ENCODE data around the gene PIAS1.
"Not testable (repeated sequence)": the region's sequence is repeated elsewhere in the genome, so short reads cannot be mapped to it uniquely, and the experiment has no call there.

The PIAS1 gene

DNA sequence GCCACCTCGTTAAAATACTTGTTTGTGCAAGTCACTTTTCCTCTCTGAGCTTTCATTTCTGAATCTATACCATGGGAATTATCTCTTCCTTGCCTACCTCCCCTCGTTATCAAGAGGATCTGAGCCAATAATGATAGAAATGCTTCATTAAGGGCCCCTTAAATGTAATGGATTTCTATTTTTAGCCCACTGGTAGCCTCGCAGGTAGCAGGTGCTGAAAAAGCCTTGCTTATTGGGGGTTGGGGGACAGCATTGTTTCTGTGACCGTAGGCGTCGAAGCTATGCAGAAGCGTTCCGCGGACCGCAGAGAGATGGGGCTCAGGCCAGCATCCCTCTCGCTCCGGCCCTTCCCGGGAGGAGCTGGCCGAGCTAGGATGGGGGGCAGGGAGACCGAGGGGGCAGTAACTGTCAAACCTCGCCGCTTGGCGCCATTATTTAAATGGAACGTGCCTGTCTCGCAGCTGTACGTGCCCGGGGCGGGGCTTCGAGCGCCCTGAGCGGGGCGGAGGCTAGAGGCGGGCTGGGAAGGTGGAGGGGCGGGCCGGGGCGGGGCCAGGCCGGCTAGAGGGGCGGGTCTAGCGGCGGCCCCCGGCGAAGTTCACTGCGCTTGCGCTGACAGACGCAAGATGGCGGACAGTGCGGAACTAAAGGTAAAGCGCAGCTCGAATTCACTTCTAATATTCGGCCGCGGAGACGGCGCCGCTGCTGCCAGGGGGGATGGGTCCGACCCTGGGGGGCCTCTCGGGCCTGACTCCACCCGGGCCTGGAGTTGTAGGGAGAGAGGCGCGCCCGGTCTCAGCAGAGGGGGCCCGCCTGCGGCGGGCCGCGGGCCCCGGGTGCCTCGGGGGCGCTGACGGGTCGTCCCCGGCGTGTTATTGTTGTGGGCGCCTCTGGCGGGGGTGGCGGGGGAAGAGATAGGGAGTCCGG, at the start of gene PIAS1:
Gene PIAS1, plus strand, starts transcription at position 615 of the 927 bp plus-strand sequence. Its CDS starts 12 bp downstream, at position 627.
- no peaks in the 10 kb centered on the region for H3K4me1 ChIP-seq (ENCODE audit: control insufficient read depth, insufficient read depth, low read length)

DNA sequence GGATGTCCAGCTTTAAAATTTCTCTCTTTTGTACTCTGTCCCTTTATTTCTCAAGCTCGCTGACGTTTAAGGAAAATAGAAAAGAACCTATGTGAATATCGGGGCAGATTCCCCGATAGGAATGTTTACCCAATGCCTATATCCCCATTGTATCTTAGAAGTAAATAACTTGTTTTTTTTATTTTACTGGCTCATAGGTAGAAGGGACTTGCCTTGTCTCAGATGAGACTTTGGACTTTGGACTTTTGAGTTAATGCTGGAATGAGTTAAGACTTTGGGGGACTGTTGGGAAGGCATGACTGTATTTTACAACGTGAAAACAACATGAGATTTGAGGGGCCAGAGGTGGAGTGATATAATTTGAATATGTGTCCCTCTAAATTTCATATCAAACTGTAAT, 46.5 kb upstream of the PIAS1 start:
- H3K4me3 ChIP-seq (ENCODE audit: low read length); H3K27ac ChIP-seq (ENCODE audit: low read length); H3K27me3 ChIP-seq (ENCODE audit: control insufficient read depth, insufficient read depth, low read length); H3K4me1 ChIP-seq (ENCODE audit: control insufficient read depth, insufficient read depth, low read length); H3K36me3 ChIP-seq (ENCODE audit: control insufficient read depth, insufficient read depth, low read length); H3K9me3 ChIP-seq (ENCODE audit: control insufficient read depth, insufficient read depth, low read length); DNase-seq (ENCODE audit: low read depth, low spot score): not testable (repeated sequence)
- no CpG with 5 or more reads among the region's 5 CpGs for WGBS (ENCODE audit: insufficient coverage, insufficient read length)

More for the DNA sequence above, at the start of gene PIAS1:
- no peaks in the 10 kb centered on the region for H3K27me3 ChIP-seq (ENCODE audit: control insufficient read depth, insufficient read depth, low read length)
- no peaks in the 10 kb centered on the region for H3K9me3 ChIP-seq (ENCODE audit: control insufficient read depth, insufficient read depth, low read length)
- no CpG with 5 or more reads among the region's 72 CpGs for WGBS (ENCODE audit: insufficient coverage, insufficient read length)
- DNase-seq (ENCODE audit: low read depth, low spot score): peak; percentile 80
- H3K4me3 ChIP-seq (ENCODE audit: low read length): peak within 1 kb of the TSS; percentile 94
- no peaks in the 10 kb centered on the region for H3K36me3 ChIP-seq (ENCODE audit: control insufficient read depth, insufficient read depth, low read length)
- no peak within 1 kb of the TSS for H3K27ac ChIP-seq (ENCODE audit: low read length)

DNA sequence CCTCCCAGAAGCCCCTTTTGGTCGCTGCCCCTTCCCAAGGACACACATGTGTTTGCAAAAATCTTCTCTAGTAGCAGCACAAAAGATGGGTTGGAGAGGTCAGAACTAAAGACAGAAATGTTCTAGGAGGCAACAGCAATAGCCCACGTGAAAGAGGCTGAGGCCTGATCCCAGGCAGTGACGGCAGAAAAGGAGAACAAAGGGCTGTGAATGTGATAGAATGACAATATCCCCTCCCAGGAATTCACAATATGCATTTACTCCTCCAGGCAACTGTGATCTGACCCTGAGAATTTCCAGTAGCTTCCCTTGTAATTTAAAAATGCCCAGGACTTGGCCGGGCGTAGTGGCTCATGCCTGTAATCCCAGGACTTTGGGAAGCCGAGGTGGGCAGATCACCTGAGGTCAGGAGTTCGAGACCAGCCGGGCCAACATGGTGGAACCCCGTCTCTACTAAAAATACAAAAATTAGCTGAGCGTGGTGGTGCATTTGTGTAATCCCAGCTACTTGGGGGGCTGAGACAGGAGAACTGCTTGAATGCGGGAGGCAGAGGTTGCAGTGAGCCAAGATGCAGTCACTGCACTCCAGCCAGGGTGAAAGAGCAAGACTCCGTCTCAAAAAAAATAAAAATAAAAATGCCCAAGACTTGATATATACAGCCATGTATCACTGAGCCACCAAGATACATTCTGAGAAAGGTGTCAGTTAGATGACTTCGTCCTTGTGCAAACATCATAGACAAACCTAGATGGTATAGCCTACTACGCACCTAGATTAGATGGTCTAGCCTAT, 43.6 kb upstream of the PIAS1 start:
- H3K9me3 ChIP-seq (ENCODE audit: control insufficient read depth, insufficient read depth, low read length): peaks cover 1% of the 10 kb centered on the region; the same call in 1 of the 2 replicates
- no peak overlapping the region for H3K4me3 ChIP-seq (ENCODE audit: low read length)
- H3K27me3 ChIP-seq (ENCODE audit: control insufficient read depth, insufficient read depth, low read length): no peaks in the 10 kb centered on the region
- H3K36me3 ChIP-seq (ENCODE audit: control insufficient read depth, insufficient read depth, low read length): no peaks in the 10 kb centered on the region
- DNase-seq (ENCODE audit: low read depth, low spot score): peak; percentile 4
- H3K27ac ChIP-seq (ENCODE audit: low read length): no peak overlapping the region
- H3K4me1 ChIP-seq (ENCODE audit: control insufficient read depth, insufficient read depth, low read length): no peaks in the 10 kb centered on the region
- no CpG with 5 or more reads among the region's 14 CpGs for WGBS (ENCODE audit: insufficient coverage, insufficient read length)

DNA sequence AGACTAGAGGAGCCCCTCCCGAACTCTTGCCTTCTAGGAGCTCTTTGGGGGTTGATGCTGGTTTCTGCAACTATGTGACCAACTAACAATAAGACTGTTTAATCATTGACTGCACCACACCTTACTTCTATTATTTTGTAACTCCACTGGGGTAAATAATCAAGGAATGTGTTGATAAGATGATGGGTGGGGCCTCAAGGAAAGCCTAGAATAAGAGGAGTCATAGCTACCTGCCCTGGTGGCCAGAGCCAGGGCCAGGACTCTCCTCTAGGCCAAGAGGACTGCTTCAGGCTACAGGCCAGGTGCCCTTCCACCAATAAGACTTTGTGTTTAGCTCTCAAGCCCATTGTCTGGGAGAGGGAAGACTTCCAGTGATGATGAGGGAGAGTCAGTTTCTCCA, 41.2 kb upstream of the PIAS1 start:
- no peak for DNase-seq (ENCODE audit: low read depth, low spot score)
- Histone ChIP-seq H3K36me3 (ENCODE audit: control insufficient read depth, insufficient read depth, low read length) (no peaks in the 10 kb centered on the region), H3K27ac (ENCODE audit: low read length) (no peak overlapping the region), H3K4me1 (ENCODE audit: control insufficient read depth, insufficient read depth, low read length) (no peaks in the 10 kb centered on the region), H3K9me3 (ENCODE audit: control insufficient read depth, insufficient read depth, low read length) (no peaks in the 10 kb centered on the region), H3K27me3 (ENCODE audit: control insufficient read depth, insufficient read depth, low read length) (no peaks in the 10 kb centered on the region), H3K4me3 (ENCODE audit: low read length) (no peak overlapping the region)
- no CpG with 5 or more reads among the region's 1 CpG for WGBS (ENCODE audit: insufficient coverage, insufficient read length)

DNA sequence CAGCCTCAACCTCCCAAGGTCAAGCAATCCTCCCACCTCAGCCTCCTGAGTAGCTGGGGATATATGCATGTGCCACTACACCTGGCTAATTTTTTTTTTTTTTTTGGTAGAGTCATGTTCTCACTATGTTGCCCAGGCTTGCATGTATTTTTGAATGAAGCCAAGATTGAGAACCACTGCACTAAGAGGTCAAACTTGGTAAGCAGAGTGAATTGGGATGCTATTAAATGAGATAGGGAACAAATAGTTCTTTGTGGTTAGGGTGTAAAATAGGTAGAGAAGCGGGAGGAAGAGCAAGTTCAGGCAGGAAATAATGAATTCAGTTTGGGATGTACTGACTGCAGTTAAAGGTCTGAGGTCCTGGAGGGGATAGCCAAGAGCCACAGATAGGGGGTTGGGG, 39.9 kb upstream of the PIAS1 start:
- Histone ChIP-seq H3K4me3 (ENCODE audit: low read length) (no peak overlapping the region), H3K27ac (ENCODE audit: low read length) (no peak overlapping the region), H3K4me1 (ENCODE audit: control insufficient read depth, insufficient read depth, low read length) (no peaks in the 10 kb centered on the region), H3K27me3 (ENCODE audit: control insufficient read depth, insufficient read depth, low read length) (no peaks in the 10 kb centered on the region), H3K36me3 (ENCODE audit: control insufficient read depth, insufficient read depth, low read length) (no peaks in the 10 kb centered on the region), H3K9me3 (ENCODE audit: control insufficient read depth, insufficient read depth, low read length) (no peaks in the 10 kb centered on the region)
- DNase-seq (ENCODE audit: low read depth, low spot score): no peak
- WGBS (ENCODE audit: insufficient coverage, insufficient read length): 100% methylated on average over 1 of the region's 1 CpG

DNA sequence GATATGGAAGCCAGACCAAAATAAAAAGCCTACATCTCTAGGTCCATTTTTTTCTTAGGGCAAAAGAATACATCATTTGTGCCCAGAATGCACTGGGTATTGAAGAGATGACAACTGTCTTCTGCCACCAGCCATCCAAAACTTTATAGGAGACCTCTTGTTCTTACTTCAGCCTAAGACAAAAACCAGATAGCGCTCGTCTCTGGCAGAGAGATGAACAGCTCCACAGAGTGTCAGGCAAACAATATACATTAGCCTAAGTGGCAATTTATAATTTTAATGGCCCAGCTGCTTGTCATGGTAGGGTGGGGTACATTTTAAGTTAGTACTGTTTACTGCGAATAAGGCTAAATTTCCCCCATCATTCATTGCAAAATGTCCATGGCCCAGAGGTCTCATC, 38.9 kb upstream of the PIAS1 start:
- Histone ChIP-seq H3K4me1 (ENCODE audit: control insufficient read depth, insufficient read depth, low read length) (no peaks in the 10 kb centered on the region), H3K27me3 (ENCODE audit: control insufficient read depth, insufficient read depth, low read length) (no peaks in the 10 kb centered on the region), H3K27ac (ENCODE audit: low read length) (no peak overlapping the region), H3K9me3 (ENCODE audit: control insufficient read depth, insufficient read depth, low read length) (no peaks in the 10 kb centered on the region), H3K4me3 (ENCODE audit: low read length) (no peak overlapping the region), H3K36me3 (ENCODE audit: control insufficient read depth, insufficient read depth, low read length) (no peaks in the 10 kb centered on the region)
- DNase-seq (ENCODE audit: low read depth, low spot score): no peak
- WGBS (ENCODE audit: insufficient coverage, insufficient read length): no CpG with 5 or more reads among the region's 3 CpGs

DNA sequence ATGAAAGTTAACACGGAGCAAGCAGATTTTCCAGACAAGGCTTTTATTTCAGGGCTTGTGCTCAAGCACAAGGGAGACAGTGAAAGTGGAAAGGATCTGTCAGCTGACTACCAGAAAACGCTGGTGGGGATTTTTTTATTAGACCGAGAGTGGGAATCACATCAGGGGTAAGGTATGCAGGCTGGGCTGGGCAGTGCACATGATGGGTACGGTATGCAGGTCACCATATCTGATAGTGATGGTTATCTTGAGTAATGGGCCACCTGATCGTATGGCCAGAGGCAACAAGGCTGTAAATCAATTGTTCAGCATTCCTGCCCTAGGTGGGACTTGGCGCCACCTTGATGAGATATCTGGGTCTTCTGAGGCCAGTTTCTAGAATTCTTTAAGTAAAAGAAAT, 36.9 kb upstream of the PIAS1 start:
- H3K27me3 ChIP-seq (ENCODE audit: control insufficient read depth, insufficient read depth, low read length): no peaks in the 10 kb centered on the region
- DNase-seq (ENCODE audit: low read depth, low spot score): no peak
- no peak overlapping the region for H3K4me3 ChIP-seq (ENCODE audit: low read length)
- no CpG with 5 or more reads among the region's 6 CpGs for WGBS (ENCODE audit: insufficient coverage, insufficient read length)
- no peaks in the 10 kb centered on the region for H3K9me3 ChIP-seq (ENCODE audit: control insufficient read depth, insufficient read depth, low read length)
- no peaks in the 10 kb centered on the region for H3K4me1 ChIP-seq (ENCODE audit: control insufficient read depth, insufficient read depth, low read length)
- H3K27ac ChIP-seq (ENCODE audit: low read length): no peak overlapping the region
- H3K36me3 ChIP-seq (ENCODE audit: control insufficient read depth, insufficient read depth, low read length): no peaks in the 10 kb centered on the region

DNA sequence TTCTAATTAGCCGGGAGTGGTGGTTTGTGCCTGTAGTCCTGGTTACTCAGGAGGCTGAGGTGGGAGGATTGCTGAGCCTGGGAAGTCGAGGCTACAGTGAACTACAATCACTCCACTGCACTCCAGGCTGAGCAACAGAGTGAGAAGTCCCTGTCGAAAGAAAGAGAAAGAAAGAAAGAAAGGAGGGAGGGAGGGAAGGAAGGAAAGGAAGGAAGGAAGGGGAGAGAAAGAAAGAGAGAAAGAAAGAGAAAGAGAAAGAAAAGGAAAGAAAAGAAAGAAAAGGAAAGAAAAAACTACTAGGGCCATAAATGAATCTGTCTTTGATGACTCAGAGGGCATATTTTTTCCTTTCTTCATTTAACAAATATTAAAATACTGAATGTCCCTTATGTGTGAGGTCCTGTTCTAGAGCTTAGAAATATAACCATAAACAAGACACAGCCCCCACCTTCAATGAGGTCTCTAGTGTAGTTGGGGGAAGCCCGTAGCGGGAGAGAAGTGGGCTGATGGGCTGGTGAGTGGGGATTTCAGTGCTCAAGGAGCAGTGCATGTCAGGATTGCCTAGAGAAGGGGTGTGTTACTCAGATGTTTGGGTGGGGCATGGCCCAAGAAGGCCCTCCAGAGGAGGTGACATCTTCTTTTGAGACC, 35.2 kb upstream of the PIAS1 start:
- no peaks in the 10 kb centered on the region for H3K9me3 ChIP-seq (ENCODE audit: control insufficient read depth, insufficient read depth, low read length)
- no peak overlapping the region for H3K27ac ChIP-seq (ENCODE audit: low read length)
- no peaks in the 10 kb centered on the region for H3K4me1 ChIP-seq (ENCODE audit: control insufficient read depth, insufficient read depth, low read length)
- no CpG with 5 or more reads among the region's 5 CpGs for WGBS (ENCODE audit: insufficient coverage, insufficient read length)
- no peaks in the 10 kb centered on the region for H3K36me3 ChIP-seq (ENCODE audit: control insufficient read depth, insufficient read depth, low read length)
- no peaks in the 10 kb centered on the region for H3K27me3 ChIP-seq (ENCODE audit: control insufficient read depth, insufficient read depth, low read length)
- no peak overlapping the region for H3K4me3 ChIP-seq (ENCODE audit: low read length)
- no peak for DNase-seq (ENCODE audit: low read depth, low spot score)

DNA sequence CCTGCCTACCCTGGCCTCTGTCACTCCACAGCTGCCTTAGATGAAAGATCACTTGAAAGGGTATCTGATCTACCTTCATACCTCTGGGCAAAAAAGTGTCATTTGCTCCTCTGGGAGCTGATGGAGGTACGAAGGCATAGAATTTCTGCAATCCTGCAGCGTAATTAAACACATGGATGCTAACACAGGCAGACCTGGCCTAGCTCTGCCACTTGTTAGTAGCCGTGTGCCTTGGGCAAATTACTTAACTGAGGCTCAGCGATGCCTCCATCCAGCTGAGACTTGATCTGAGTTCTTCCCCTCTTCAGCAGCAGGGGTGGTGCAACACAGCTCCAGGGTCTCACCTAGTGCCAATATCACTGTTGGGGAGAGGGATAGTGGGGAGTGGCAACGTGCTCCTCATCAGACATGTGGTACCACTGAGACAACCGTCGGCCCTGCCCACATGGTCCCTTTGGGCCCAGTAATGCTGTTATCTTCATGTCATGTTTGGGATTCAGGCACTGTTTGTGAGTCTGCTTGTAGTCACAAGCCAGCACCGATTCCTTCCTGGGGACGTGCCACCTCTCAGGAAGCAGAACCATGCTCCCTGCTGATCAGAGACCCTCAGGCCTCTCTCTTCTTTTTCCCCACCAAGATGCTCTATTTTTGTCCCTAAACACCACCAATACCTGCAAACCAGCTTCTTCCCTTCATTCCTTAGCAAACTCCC, 34.1 kb upstream of the PIAS1 start:
- no peak overlapping the region for H3K4me3 ChIP-seq (ENCODE audit: low read length)
- no peaks in the 10 kb centered on the region for H3K4me1 ChIP-seq (ENCODE audit: control insufficient read depth, insufficient read depth, low read length)
- H3K27me3 ChIP-seq (ENCODE audit: control insufficient read depth, insufficient read depth, low read length): no peaks in the 10 kb centered on the region
- WGBS (ENCODE audit: insufficient coverage, insufficient read length): no CpG with 5 or more reads among the region's 9 CpGs
- no peaks in the 10 kb centered on the region for H3K9me3 ChIP-seq (ENCODE audit: control insufficient read depth, insufficient read depth, low read length)
- DNase-seq (ENCODE audit: low read depth, low spot score): no peak
- H3K27ac ChIP-seq (ENCODE audit: low read length): no peak overlapping the region
- H3K36me3 ChIP-seq (ENCODE audit: control insufficient read depth, insufficient read depth, low read length): no peaks in the 10 kb centered on the region

DNA sequence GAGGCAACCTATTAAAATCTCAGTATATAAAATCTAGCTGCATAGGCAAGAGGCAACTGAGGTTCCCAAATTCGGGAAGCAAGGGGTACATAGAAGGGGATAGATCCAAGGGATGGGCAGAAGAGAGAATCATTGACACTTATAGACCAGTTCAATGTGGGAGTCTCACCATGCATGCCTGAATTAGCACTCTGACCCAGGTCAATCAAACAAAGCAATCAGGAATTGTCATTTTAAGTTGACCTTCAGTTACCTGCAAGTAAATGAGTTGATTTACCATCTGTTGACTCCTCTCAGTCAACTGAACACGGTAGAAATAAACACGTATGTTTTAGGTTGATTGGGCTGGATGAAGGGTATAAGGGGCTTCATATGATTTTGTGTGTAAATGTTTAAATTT, 33.4 kb upstream of the PIAS1 start:
- Histone ChIP-seq H3K4me1 (ENCODE audit: control insufficient read depth, insufficient read depth, low read length) (no peaks in the 10 kb centered on the region), H3K4me3 (ENCODE audit: low read length) (no peak overlapping the region), H3K9me3 (ENCODE audit: control insufficient read depth, insufficient read depth, low read length) (no peaks in the 10 kb centered on the region), H3K27me3 (ENCODE audit: control insufficient read depth, insufficient read depth, low read length) (no peaks in the 10 kb centered on the region), H3K36me3 (ENCODE audit: control insufficient read depth, insufficient read depth, low read length) (no peaks in the 10 kb centered on the region), H3K27ac (ENCODE audit: low read length) (no peak overlapping the region)
- no peak for DNase-seq (ENCODE audit: low read depth, low spot score)
- WGBS (ENCODE audit: insufficient coverage, insufficient read length): no CpG with 5 or more reads among the region's 3 CpGs
